Embryonic facial prominence (tissue), 1 donor: ENCODE data around the gene MCRIP1.

Experiments
- DNase-seq: peaks from one replicate; pipeline ENCODE4 v3.0.0-alpha.2; 2016; ENCODE audit errors: extremely low spot score

The MCRIP1 gene

DNA sequence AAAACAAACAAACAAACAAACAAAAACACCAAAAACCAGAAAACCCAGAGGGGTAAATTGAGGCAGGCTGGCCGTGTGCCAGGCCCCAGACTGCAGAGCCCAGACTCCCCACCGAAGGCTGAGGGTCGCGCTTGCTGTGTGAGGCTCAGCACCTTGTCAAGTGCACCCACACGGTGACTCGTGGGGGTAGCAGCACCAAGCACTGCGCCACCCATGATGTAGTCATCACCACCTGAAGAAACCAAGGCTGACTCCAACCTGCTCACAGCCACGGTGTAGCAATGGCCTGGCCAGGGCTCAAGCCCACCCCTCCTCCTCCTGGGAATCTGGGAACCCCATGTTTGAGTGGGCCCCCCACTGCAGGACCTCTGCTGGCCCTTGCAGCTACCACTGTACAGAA lies 11.9 kb downstream of the MCRIP1 start:
- no peak for DNase-seq

DNA sequence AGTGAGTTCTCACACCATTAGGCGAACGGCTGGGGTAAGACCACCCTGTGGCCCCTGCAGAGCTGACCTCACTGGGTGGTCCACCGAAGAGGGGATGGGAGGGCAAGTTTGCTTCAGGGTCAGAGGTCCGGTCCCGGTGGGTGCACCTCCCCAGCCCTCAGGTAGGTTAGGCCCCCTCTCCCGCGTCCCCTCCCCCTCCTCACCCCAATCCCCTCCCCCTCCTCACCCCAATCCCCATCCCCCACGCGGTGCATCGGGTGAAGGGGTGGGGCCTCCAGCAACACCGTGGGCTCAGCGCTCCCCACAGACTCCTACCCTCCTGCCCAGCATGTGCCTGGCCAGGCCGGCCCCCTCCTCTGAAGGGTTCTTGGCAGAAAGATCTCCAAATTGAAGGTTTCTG lies 13.4 kb downstream of the MCRIP1 start:
- DNase-seq, result no peak

DNA sequence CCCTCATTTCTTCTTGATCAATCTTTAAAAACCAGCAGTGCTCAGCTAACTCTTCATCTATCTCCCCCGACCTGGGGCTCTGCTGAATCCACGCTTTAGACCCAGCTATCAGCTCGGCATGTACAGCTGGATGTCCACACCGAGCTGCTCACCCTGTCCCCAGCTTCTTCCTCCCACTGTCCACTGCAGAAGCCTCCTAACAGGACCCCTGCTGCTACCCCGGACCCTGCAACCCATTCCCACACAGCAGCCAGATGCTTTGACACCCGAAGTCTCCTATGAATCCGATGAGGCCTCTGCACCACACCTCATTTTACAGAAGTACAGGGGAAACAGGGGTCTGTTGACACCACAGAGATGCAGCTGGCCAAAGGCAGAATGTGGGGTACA lies 15.3 kb downstream of the MCRIP1 start:
- no peak for DNase-seq

DNA sequence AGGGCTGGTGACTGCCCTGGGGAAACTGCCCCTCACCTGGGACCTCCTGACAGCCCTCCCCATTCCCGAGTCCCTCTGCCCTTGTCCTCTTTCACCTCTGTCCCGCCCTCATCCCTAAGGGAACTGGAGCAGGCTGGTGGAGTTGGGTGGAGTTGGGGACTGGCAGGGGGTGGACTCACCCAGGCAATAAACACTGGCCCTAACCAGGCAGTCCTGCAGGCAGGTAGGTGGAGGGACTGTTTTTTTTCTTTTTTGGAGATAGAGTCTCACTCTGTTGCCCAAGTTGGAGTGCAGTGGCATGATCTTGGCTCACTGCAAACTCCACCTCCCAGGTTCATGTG lies 17.5 kb downstream of the MCRIP1 start:
- no peak for DNase-seq

DNA sequence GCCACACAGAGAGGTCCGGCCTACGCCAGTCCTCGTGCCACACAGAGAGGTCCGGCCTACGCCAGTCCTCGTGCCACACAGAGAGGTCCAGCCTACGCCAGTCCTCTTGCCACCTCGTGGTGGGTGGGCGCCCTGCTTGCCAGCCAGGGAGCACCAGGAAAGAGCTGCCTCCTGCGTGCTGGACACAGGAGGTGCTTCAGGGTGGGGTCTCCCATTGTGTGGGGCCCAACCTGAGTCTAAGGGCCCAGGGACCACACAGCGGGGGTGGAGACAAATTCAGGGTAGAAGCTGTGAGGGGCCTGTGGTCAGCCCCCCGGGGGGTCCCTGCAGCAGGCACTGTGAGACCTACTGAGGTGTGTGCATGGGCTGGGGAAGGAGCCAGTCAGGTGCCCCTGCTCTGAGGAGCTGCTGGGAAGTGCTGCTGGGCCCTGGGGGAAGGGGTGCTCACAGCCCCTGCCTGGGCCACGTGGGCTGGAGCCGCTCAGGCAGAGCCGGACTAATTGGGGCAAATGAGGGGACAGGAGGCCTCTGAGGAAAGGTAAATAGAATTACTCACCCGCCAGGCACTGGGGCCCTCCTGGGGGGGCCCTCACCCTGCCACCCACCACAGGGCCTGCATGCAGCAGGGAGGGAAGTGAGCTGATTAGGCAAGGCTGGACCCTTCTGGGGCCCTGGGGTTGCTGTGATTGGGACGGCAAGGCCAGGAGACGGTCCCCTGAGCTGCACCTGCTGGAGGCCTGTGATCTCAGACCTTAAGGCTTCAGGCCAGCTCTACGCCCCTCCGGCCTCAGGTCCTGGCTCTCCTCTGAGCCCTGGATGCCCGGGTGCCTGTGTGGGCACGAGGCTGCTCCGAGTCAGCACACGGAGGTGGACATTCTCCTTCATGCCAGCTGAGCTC lies 18.1 kb downstream of the MCRIP1 start:
- no peak for DNase-seq

DNA sequence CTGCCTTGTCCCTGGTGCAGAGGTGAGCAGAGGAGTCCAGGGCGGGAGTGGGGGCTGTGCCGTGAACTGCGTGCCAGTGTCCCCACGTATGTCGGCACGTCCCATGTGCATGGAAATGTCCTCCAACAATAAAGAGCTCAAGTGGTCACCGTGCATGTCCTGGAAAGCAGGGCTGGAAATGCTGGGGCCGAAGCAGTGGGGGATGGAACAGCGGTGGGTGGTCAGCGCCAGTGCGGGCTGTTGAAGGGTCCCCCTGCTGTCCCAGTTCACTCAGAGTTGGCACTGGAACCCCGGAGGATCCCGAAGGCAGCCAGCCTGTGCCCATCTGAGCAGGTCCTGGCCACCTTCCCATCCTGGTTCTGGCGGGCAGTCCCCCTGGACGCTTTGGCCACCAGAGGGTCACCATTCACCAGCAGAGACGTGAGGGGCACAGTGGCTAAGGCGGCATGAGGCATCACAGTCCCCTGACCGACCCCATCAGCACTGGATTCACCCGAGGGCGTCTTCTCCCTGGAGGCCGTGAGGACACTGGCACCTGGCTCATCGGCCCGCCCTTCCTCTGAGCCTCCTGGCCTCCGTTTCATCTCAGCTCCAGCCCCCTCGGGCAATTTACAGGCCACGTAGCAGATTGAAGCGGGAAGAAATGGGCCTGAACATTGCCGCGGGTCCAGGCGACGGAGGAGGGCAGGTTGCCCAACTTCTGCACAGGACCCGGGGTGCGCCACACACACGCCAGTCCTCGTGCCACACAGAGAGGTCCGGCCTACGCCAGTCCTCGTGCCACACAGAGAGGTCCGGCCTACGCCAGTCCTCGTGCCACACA lies 19.0 kb downstream of the MCRIP1 start:
- no peak for DNase-seq

DNA sequence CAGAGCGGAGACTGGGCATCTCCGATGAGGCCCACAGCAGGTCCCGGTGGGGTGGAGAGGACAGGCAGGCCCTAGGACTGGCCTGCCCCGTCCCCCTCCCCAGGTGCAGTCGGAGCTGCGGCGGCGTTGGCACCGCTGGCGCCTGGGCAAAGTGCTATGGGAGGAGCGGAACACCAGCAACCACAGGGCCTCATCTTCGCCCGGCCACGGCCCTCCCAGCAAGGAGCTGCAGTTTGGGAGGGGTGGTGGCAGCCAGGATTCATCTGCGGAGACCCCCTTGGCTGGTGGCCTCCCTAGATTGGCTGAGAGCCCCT lies 19.8 kb downstream of the MCRIP1 start:
- no peak for DNase-seq

DNA sequence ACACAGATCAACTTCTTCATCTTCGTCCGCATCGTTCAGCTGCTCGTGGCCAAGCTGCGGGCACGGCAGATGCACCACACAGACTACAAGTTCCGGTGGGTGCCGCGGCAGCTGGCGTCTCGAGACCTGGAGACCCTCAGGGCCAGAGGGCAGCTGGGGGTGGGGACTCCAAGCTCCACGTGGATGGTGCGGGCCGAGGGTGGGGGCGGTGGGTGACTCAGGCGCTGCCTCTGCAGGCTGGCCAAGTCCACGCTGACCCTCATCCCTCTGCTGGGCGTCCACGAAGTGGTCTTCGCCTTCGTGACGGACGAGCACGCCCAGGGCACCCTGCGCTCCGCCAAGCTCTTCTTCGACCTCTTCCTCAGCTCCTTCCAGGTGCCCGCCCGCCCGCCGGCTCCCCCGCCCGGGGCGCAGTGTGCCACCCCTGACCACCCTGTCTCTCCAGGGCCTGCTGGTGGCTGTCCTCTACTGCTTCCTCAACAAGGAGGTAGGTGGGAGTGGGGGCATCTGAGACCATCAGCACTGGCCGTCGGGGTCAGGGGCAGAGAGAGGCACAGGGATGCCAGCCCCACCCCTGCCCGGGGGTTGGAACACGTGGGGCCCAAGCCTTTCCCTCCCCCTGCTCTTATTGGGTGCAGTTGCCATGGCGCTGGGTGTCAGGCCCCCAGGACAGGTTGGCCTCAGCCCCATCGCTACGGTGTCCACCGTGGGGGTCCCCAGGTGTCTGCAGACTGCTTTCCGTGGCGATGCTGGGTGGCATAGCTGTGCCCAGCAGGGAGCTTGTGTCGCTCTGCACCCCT lies 20.3 kb downstream of the MCRIP1 start:
- DNase-seq, result no peak

DNA sequence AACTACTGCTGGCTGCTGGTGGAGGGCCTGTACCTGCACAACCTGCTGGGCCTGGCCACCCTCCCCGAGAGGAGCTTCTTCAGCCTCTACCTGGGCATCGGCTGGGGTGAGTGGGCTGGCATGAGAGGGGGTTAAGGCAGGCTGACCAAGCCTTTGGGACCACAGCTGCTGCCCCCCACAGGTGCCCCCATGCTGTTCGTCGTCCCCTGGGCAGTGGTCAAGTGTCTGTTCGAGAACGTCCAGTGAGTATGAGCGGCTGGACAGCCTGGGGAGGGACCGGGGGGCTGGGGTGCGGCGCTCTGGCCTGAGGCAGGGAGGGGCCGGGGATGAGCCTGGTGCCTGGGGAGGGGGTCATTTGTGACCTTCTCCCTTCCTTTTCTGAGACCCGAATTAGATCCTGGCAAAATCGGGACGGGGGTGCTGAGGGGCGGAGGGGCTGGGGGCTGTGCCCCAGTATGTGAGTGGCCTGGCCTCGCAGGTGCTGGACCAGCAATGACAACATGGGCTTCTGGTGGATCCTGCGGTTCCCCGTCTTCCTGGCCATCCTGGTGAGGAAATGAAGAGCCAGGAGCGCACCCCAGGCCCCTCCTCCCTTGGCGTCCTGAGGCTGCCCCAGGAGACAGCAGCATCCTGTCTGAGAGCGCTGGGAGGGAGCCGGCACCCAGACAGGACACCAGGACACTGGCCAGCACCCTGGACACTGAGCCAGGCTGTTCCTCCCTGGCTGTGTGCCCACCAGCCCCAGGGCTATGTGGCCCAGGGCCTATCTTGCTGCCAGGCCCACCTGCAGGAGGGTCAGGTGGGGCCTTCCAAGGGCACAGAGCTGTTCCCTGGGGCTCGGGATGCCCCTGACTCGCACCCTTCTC lies 21.2 kb downstream of the MCRIP1 start:
- no peak for DNase-seq

DNA sequence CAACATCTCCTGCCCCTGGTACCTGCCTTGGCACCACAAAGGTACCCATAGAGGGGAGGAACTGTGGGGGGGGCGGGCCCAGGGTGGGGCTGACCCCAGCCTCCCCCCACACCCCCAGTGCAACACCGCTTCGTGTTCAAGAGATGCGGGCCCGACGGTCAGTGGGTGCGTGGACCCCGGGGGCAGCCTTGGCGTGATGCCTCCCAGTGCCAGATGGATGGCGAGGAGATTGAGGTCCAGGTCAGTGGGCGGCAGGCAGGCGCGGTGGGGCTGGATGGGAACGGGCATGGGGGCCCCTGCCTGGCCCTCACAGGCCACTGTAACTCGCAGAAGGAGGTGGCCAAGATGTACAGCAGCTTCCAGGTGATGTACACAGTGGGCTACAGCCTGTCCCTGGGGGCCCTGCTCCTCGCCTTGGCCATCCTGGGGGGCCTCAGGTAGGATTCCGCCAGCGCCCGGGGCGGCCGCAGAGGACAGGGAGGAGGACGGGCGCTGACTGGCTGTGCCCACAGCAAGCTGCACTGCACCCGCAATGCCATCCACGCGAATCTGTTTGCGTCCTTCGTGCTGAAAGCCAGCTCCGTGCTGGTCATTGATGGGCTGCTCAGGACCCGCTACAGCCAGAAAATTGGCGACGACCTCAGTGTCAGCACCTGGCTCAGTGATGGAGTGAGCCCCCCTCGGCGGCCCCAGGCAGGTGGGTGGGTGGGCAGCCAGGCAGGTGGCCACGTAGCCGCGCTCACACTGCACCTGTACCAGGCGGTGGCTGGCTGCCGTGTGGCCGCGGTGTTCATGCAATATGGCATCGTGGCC lies 22.0 kb downstream of the MCRIP1 start:
- DNase-seq, result no peak

DNA sequence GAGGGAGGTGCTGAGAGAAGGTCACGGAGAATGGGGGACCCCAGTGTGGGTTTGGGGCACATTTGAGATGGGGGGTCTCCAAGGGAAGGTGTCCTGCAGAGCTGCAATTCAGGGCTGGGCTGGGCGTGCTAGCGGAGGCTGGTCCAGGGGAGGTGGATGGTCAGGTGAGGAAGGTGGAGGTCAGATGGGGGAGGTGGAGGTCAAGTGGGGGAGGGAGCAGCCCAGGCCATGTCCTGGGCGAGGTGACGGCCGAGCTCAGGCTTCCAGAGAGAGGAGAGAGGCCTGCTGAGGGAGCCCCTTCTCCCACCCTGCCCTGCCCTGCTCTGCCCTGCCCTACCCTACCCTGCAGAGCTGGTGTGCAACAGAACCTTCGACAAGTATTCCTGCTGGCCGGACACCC lies 22.6 kb downstream of the MCRIP1 start:
- no peak for DNase-seq

DNA sequence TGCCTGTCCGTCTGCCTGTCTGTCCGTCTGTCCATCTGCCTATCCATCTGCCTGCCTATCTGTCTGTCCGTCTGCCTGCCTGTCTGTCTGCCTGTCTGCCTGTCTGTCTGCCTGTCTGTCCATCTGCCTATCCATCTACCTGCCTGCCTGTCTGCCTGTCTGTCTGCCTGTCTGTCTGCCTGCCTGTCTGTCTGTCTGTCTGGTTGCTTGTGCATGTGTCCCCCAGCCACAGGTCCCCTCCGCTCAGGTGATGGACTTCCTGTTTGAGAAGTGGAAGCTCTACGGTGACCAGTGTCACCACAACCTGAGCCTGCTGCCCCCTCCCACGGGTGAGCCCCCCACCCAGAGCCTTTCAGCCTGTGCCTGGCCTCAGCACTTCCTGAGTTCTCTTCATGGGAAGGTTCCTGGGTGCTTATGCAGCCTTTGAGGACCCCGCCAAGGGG lies 23.5 kb downstream of the MCRIP1 start:
- no peak for DNase-seq

DNA sequence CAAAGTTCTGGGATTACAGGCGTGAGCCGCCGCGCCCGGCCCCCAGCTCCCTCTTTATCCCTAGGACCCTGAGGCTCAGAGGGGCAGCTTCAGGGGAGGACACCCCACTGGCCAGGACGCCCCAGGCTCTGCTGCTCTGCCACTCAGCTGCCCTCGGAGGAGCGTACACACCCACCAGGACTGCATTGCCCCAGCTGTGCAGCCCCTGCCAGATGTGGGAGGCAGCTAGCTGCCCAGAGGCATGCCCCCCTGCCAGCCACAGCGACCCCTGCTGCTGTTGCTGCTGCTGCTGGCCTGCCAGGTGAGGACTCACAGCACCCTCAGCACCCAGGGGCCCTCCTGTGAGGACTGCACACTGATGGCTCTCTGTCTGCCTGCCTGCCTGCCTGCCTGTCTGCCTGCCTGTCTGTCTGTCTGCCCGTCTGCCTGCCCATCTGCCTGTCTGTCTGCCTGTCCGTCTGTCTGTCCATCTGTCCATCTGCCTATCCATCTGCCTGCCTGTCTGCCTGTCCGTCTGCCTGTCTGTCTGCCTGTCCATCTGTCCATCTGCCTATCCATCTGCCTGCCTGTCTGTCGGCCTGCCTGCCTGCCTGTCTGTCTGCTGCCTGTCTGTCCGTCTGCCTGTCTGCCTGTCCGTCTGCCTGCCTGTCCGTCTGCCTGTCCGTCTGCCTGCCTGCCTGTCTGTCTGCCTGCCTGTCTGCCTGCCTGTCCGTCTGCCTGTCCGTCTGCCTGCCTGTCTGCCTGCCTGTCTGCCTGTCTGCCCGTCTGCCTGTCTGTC lies 24.1 kb downstream of the MCRIP1 start:
- no peak for DNase-seq

DNA sequence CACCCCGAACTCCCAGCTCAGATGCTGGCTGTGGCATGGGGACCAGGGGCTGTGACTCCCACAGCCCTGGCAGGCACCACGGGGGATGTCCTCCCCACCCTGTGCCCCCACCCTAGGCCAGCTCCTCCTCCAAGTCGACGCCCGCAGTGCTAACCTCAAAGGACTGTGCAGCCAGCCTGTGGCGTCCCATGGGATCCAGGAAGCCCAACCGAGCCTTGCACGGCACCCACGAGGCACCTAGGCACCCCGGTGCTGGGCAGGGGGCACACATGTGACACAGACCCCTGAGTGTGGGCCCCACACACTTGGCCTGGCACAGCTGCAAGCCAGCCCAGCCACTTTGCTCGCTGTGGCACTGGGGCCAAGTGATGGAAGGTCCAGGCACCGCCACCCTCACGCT lies 25.3 kb downstream of the MCRIP1 start:
- DNase-seq, result no peak

DNA sequence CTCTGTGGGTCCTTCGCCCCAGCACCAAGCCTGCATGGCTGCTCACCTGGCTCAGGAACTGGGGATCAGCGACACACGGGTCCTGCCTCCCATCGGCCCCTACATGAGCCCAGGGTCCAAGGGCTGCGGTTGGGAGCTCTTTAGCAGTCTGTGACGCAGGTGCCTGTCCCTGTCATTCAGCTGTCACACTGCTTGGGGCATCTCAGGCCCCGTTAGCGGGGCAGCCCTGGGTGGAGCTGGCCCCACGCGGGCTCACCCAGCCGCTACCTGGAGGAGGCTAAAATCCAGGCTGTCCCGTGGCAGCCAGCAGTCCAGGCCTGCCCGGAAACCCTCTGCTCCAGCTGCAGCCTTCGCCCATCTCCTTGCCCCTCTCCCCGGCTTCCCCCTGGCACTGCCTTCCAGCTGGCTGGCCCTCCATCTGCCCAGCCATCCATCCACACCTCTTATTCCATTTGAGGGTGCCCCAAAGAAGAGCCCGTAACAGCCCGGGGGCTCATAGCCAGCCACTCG lies 25.8 kb downstream of the MCRIP1 start:
- no peak for DNase-seq

DNA sequence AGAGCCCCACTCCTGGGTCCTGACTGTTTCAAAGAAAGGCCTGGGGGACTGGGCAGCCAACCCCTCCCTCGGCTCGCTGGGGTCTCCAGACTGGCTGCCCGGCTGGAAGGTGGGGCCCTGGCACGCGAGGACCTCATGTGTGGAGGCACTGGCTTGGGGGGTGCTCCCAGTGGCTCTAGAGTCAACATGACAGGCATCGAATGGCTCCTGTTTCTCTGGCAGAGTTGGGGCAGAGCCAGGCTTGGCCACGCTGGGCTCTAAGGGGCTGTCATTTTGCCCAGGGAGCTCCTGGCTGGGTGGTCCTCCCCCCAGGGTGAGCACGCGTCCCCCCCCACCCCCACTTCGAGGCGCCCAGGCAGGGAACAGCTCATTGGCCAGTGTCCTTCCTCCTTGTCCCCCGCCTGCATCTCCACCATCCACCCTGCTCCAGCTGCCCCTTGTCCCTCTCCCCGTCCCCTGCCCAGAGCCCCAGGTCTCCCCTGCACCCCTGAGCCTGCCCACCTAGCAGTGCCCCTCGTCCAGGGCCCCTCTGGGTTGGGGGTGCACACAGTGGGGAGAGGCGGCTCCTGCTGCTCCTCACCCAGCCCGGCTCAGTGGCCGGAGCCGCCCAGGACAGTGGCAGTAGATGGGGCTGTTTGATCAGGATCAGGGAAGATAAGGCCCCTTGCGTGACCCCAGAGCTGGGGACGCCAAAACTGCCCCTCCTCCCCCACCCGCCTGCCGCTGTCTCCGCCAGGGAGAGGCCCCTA lies 26.5 kb downstream of the MCRIP1 start:
- DNase-seq, result no peak

DNA sequence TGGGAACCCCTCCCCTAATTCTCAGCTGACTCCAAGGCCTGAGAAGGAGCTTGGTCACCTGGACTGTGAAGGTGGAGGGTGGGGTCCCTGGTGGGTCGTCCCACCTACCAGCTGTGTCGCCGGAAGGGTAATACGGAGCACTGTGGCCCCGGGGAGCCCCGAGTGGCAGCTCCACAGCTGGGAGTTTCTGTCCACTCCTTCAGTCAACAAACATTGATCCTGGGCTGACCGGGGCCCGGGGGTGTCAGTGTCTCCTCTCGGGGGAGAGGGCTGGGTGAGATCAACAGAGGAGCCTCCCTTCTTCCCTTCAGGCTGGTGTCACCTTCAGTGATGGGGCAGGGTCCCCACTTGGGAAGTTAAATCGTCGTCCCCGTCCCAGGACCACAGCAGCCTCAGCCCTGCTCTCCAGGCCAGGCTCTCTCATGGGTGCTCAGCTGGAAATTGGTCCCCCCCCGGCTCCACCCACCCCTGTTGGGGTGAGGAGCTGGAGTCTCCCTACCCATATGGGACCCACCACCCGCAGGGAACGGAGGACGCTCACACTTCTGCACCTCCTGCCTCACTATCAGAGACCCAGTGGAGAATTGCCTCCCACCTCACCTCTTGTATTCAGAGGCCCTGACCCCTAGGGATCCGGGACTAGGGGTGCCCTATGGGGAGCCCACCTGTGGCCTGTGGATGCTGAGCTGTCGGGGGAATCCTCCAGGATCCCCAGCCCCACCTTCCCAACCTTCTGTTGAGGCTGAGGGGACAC lies 27.2 kb downstream of the MCRIP1 start:
- no peak for DNase-seq
